ENCODE measurements around the gene MICAL2.

Gene MICAL2

GRCh38 chr11:12211331-12212065, 101.1 kb downstream of the MICAL2 start:
- no peak for TF ChIP-seq CTCF (IDR thresholded peaks at IDR 0.05; ENCODE audit: low read depth, low read length)
- in situ Hi-C loops (cut with HindIII; ENCODE audit: low sequenced_read_pairs) = no loop called here
- no peak for DNase-seq (ENCODE audit: low read depth, low spot score)
- H3K4me3 ChIP-seq (ENCODE audit: low read depth, low read length) = no peak overlapping the region

GRCh38 chr11:12212174-12212820, 101.9 kb downstream of the MICAL2 start:
- in situ Hi-C loops (cut with HindIII; ENCODE audit: low sequenced_read_pairs) = no loop called here
- TF ChIP-seq CTCF (IDR thresholded peaks at IDR 0.05; ENCODE audit: low read depth, low read length) = no peak
- no peak for DNase-seq (ENCODE audit: low read depth, low spot score)
- no peak overlapping the region for H3K4me3 ChIP-seq (ENCODE audit: low read depth, low read length)

- no peak overlapping the region for H3K4me3 ChIP-seq (ENCODE audit: low read depth, low read length)
- DNase-seq (ENCODE audit: low read depth, low spot score) = no peak
- no peak for TF ChIP-seq CTCF (IDR thresholded peaks at IDR 0.05; ENCODE audit: low read depth, low read length)
- in situ Hi-C loops (cut with HindIII; ENCODE audit: low sequenced_read_pairs) = no loop called here
Observed at GRCh38 chr11:12212821-12213185, 102.4 kb downstream of the MICAL2 start.

- H3K4me3 ChIP-seq (ENCODE audit: low read depth, low read length) = no peak overlapping the region
- in situ Hi-C loops (cut with HindIII; ENCODE audit: low sequenced_read_pairs) = no loop called here
- no peak for DNase-seq (ENCODE audit: low read depth, low spot score)
- TF ChIP-seq CTCF (IDR thresholded peaks at IDR 0.05; ENCODE audit: low read depth, low read length) = no peak
Observed at GRCh38 chr11:12213883-12214282, 103.5 kb downstream of the MICAL2 start.

GRCh38 chr11:12214751-12215150, 104.4 kb downstream of the MICAL2 start:
- TF ChIP-seq CTCF (IDR thresholded peaks at IDR 0.05; ENCODE audit: low read depth, low read length) = no peak
- in situ Hi-C loops (cut with HindIII; ENCODE audit: low sequenced_read_pairs) = no loop called here
- H3K4me3 ChIP-seq (ENCODE audit: low read depth, low read length) = no peak overlapping the region
- no peak for DNase-seq (ENCODE audit: low read depth, low spot score)

- H3K4me3 ChIP-seq (ENCODE audit: low read depth, low read length) = no peak overlapping the region
- no peak for DNase-seq (ENCODE audit: low read depth, low spot score)
- no peak for TF ChIP-seq CTCF (IDR thresholded peaks at IDR 0.05; ENCODE audit: low read depth, low read length)
- in situ Hi-C loops (cut with HindIII; ENCODE audit: low sequenced_read_pairs) = no loop called here
Observed at GRCh38 chr11:12215181-12215593, 104.8 kb downstream of the MICAL2 start.
